HEK293 (cell line): ENCODE data around the gene TP63.

Experiments
- CTCF ChIP-seq: fragments of 450-650 bp; formaldehyde crosslinking; IDR thresholded peaks from 2 replicates; pipeline ENCODE4 v1.5.1; 2016; ENCODE audit warnings: missing biosample characterization, missing genetic modification characterization
- GLI2 ChIP-seq: fragments of 450-650 bp; formaldehyde crosslinking; IDR thresholded peaks from 2 replicates; pipeline ENCODE4; 2017; ENCODE audit warnings: missing biosample characterization, missing genetic modification characterization, low read depth, borderline replicate concordance

DNA sequence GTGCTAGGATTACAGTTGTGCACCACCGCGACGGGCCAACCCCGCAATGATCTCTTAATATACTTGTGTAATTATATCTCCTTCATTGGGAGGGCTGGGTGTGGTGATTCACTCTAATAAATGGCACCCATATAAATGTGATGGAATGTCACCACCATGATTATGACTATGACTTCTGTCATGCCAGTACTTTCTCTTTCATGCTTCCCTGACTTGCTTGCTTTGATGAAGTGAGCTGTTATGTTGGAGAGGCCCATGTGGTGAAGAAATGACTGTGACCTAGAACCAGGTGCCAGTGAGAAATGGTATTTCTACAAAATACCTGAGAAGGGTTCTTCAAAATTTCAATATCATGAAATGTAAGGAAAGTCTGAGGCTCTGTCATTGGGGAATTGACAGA, 24.4 kb upstream of the TP63 start:
- no peak for TF ChIP-seq GLI2 (tag by site-specific recombination)
- no peak for TF ChIP-seq CTCF (tag by site-specific recombination)
